ENCODE data around the gene MAP4K4. TPM values are rescaled to one million over a fixed set of nuclear protein-coding genes. Genes with fewer than 3 reads are reported as not detected.

Gene MAP4K4
- total RNA-seq, 1 experiment from 2014 or later, result 136 TPM

GRCh38 chr2:101863534-101863933 lies 166.0 kb downstream of the MAP4K4 start:
- intact Hi-C loops (cut with micrococcal nuclease; ENCODE audit: unreplicated experiment), result no loop called here
- Mint-ChIP-seq H3K27ac (ENCODE audit: unreplicated experiment) (no peak overlapping the region), H3K27me3 (ENCODE audit: unreplicated experiment) (no peaks in the 10 kb centered on the region), H3K36me3 (ENCODE audit: insufficient read depth, unreplicated experiment) (peaks cover 52% of the 10 kb centered on the region), H3K4me3 (ENCODE audit: low read depth, unreplicated experiment) (no peak overlapping the region), H3K9me3 (ENCODE audit: low read depth, unreplicated experiment) (no peaks in the 10 kb centered on the region), H3K4me1 (ENCODE audit: low read depth, unreplicated experiment) (peaks cover 1% of the 10 kb centered on the region)
- CTCF ChIA-PET, result no interaction called here
- DNase-seq, result no peak
- BruUV-seq (replicated peaks), result no TSS peak
- no peak for TF ChIP-seq CTCF (IDR thresholded peaks at IDR 0.05; ENCODE audit: unreplicated experiment)

- no TSS peak for BruUV-seq (replicated peaks)
- H3K4me3 Mint-ChIP-seq (ENCODE audit: low read depth, unreplicated experiment), result no peak overlapping the region
- no peak for DNase-seq
- no peaks in the 10 kb centered on the region for H3K4me1 Mint-ChIP-seq (ENCODE audit: low read depth, unreplicated experiment)
- H3K36me3 Mint-ChIP-seq (ENCODE audit: insufficient read depth, unreplicated experiment), result peaks cover 55% of the 10 kb centered on the region
- intact Hi-C loops (cut with micrococcal nuclease; ENCODE audit: unreplicated experiment), result no loop called here
- CTCF ChIA-PET, result no interaction called here
- H3K27me3 Mint-ChIP-seq (ENCODE audit: unreplicated experiment), result no peaks in the 10 kb centered on the region
- no peaks in the 10 kb centered on the region for H3K9me3 Mint-ChIP-seq (ENCODE audit: low read depth, unreplicated experiment)
- no peak overlapping the region for H3K27ac Mint-ChIP-seq (ENCODE audit: unreplicated experiment)
- no peak for TF ChIP-seq CTCF (IDR thresholded peaks at IDR 0.05; ENCODE audit: unreplicated experiment)
These were observed 166.9 kb downstream of the MAP4K4 start for GRCh38 chr2:101864426-101864825.

- DNase-seq, result no peak
- TF ChIP-seq CTCF (IDR thresholded peaks at IDR 0.05; ENCODE audit: unreplicated experiment), result no peak
- intact Hi-C loops (cut with micrococcal nuclease; ENCODE audit: unreplicated experiment), result no loop called here
- H3K4me3 Mint-ChIP-seq (ENCODE audit: low read depth, unreplicated experiment), result no peak overlapping the region
- no peak overlapping the region for H3K27ac Mint-ChIP-seq (ENCODE audit: unreplicated experiment)
- H3K36me3 Mint-ChIP-seq (ENCODE audit: insufficient read depth, unreplicated experiment), result peaks cover 57% of the 10 kb centered on the region
- CTCF ChIA-PET, result no interaction called here
- H3K27me3 Mint-ChIP-seq (ENCODE audit: unreplicated experiment), result no peaks in the 10 kb centered on the region
- no peaks in the 10 kb centered on the region for H3K9me3 Mint-ChIP-seq (ENCODE audit: low read depth, unreplicated experiment)
- H3K4me1 Mint-ChIP-seq (ENCODE audit: low read depth, unreplicated experiment), result no peaks in the 10 kb centered on the region
- BruUV-seq (replicated peaks), result no TSS peak
These were observed 171.0 kb downstream of the MAP4K4 start for GRCh38 chr2:101868525-101868924.

GRCh38 chr2:101869527-101869926 lies 172.0 kb downstream of the MAP4K4 start:
- H3K27ac Mint-ChIP-seq (ENCODE audit: unreplicated experiment), result no peak overlapping the region
- CTCF ChIA-PET, result no interaction called here
- no peaks in the 10 kb centered on the region for H3K27me3 Mint-ChIP-seq (ENCODE audit: unreplicated experiment)

More at GRCh38 chr2:101869527-101869926, 172.0 kb downstream of the MAP4K4 start:
- Mint-ChIP-seq H3K4me3 (ENCODE audit: low read depth, unreplicated experiment) (no peak overlapping the region), H3K36me3 (ENCODE audit: insufficient read depth, unreplicated experiment) (peaks cover 50% of the 10 kb centered on the region), H3K9me3 (ENCODE audit: low read depth, unreplicated experiment) (no peaks in the 10 kb centered on the region), H3K4me1 (ENCODE audit: low read depth, unreplicated experiment) (no peaks in the 10 kb centered on the region)
- no peak for TF ChIP-seq CTCF (IDR thresholded peaks at IDR 0.05; ENCODE audit: unreplicated experiment)
- no TSS peak for BruUV-seq (replicated peaks)
- DNase-seq, result no peak
- intact Hi-C loops (cut with micrococcal nuclease; ENCODE audit: unreplicated experiment), result no loop called here

Data from Calu3 (cell line).